Spleen (tissue), 11 donors: ENCODE measurements around the gene HEPHL1. TPM values are rescaled to one million over a fixed set of nuclear protein-coding genes. Genes with fewer than 3 reads are reported as not detected.

ENCODE experiments used
- DNase-seq: peaks from one replicate; pipeline ENCODE4 v3.0.0-alpha.2; 2020
- H3K27ac ChIP-seq, 8 donors: fragments of 200-600 bp; sonication (generic) in 7 of 8; 1 replicate in 4 of 8; 2 replicates in 4 of 8; pipeline versions ENCODE4 v1.5.0 to v1.8.0; 2016 to 2021; ENCODE audit warnings: inconsistent platforms in 4 of 8, mild to moderate bottlenecking in 4 of 8, moderate library complexity in 1 of 8
- H3K27me3 ChIP-seq, 7 donors: fragments of 200-600 bp; sonication (generic) in 6 of 7; replicated peaks in 1 of 7; 1 replicate in 4 of 7; 2 replicates in 3 of 7; pipeline versions ENCODE4 v1.5.0 to v1.8.0; 2016 to 2021; ENCODE audit warnings: inconsistent platforms in 3 of 7, mild to moderate bottlenecking in 1 of 7
- H3K36me3 ChIP-seq, 6 donors: fragments of 200-600 bp; sonication (generic) in 5 of 6; 1 replicate in 4 of 6; 2 replicates in 2 of 6; pipeline versions ENCODE4 v1.5.0 to v1.8.0; 2016 to 2021; ENCODE audit warnings: inconsistent platforms in 2 of 6
- H3K4me1 ChIP-seq, 6 donors: fragments of 200-600 bp; sonication (generic) in 5 of 6; 1 replicate in 3 of 6; 2 replicates in 3 of 6; pipeline versions ENCODE4 v1.5.0 to v1.8.0; 2016 to 2021; ENCODE audit warnings: inconsistent platforms in 3 of 6
- H3K4me3 ChIP-seq, 8 donors: fragments of 200-600 bp; sonication (generic) in 7 of 8; 1 replicate in 4 of 8; 2 replicates in 4 of 8; pipeline versions ENCODE4 v1.5.0 to v1.8.0; 2016 to 2021; ENCODE audit warnings: inconsistent platforms in 4 of 8, mild to moderate bottlenecking in 4 of 8, moderate library complexity in 2 of 8
- H3K9me3 ChIP-seq, 8 donors: fragments of 200-600 bp; sonication (generic) in 7 of 8; 1 replicate in 4 of 8; 2 replicates in 4 of 8; pipeline versions ENCODE4 v1.5.0 to v1.8.0; 2016 to 2021; ENCODE audit warnings: inconsistent platforms in 4 of 8
- CTCF ChIP-seq, 11 experiments: fragments of 200-600 bp in 7 of 11; fragments of 450-650 bp in 4 of 11; sonication (generic) in 4 of 11; IDR thresholded peaks in 8 of 11; conservative IDR thresholded peaks in 3 of 11; 1 replicate in 7 of 11; 2 replicates in 4 of 11; pipeline versions ENCODE4 v1.4.0 to v1.8.0; 2016 to 2021; ENCODE audit warnings: antibody characterized with exemption in 11 of 11, inconsistent platforms in 4 of 11, mild to moderate bottlenecking in 1 of 11
- POLR2A ChIP-seq, 3 donors: fragments of 450-650 bp; IDR thresholded peaks; one replicate each; pipeline ENCODE4 v1.5.1; 2017; ENCODE audit warnings: antibody characterized with exemption in 3 of 3, mild to moderate bottlenecking in 1 of 3
- POLR2AphosphoS5 ChIP-seq, 3 donors: sonication (generic); formaldehyde crosslinking; IDR thresholded peaks; one replicate each; pipeline ENCODE4 v1.5.1; 2017; ENCODE audit warnings: antibody characterized with exemption in 3 of 3
- WGBS, 5 donors: extraction: QIAGEN DNeasy Blood & Tissue Kit in 3 of 5; methylation state at CpG; one replicate each; pipeline versions ENCODE4 v1.1.5 to v1.1.7; 2013 to 2018; 5-methylcytosine and 5-hydroxymethylcytosine counted together
- intact Hi-C: fragments of 100-400 bp; cut with DNase I; formaldehyde crosslinking; loops from one replicate; pipeline ENCODE4 v1.15.0; 2023; ENCODE audit warnings: low total_unique reads
- polyA plus RNA-seq, 3 donors: library from polyadenylated mRNA; stranded (reverse); fragments of 200-250 nt; gene quantifications; one replicate each; pipeline ENCODE4 v1.2.1, GENCODE V29; 2013
- total RNA-seq, 7 donors: library from RNA; depleted of rRNA in 3 of 7; stranded (reverse); fragments of >200 nt in 3 of 7; fragmentation: NEBNext Ultra II Directional in 4 of 7; extraction: Animal tissue kit (Norgen Biotek cat#: 25700) in 4 of 7; gene quantifications; one replicate each; pipeline versions ENCODE4 v1.1.0 to v1.2.1, GENCODE V29; 2016 to 2021
- donor health status: healthy with polysubstance abuse.
- donor health status: DM: no; HTN: no; CAD: no; lungs with moderate emphysema.
- donor health status: DM: no; HTN: no; CAD: no.
- donor health status: Bipolar disorder and iron deficiency.
- donor health status: healthy.
- donor health status: DM: no; HTN: no; CAD: no.
- donor health status: DM: yes; HTN: yes; CAD: no.

Gene HEPHL1
- total and polyA plus RNA-seq, 10 donors, result not detected

- DNase-seq, result no peak
- H3K4me1 ChIP-seq, result no peaks in the 10 kb centered on the region
- H3K27me3 ChIP-seq, result peaks cover 0 to 8% (median 0%) of the 10 kb centered on the region in 7 donors
- H3K36me3 ChIP-seq, result no peaks in the 10 kb centered on the region
- TF ChIP-seq CTCF (IDR thresholded peaks at IDR 0.05 in 8 of 11, conservative IDR thresholded peaks at IDR 0.05 in 3 of 11) (no peak), POLR2AphosphoS5 (IDR thresholded peaks at IDR 0.05) (no peak), POLR2A (IDR thresholded peaks at IDR 0.05) (no peak)
- peaks cover 0 to 9% (median under 1%) of the 10 kb centered on the region in 8 donors for H3K9me3 ChIP-seq
- H3K4me3 ChIP-seq, result no peak overlapping the region
- H3K27ac ChIP-seq, result no peak overlapping the region
- intact Hi-C loops, result no loop called here
- WGBS, 5 donors, result 36 to 60% (median 48%) methylated on average over 1 of the region's 1 CpG
Observed at GRCh38 chr11:94010136-94010535, 11.0 kb upstream of the HEPHL1 start.

GRCh38 chr11:94011478-94011877 is 9.7 kb upstream of the HEPHL1 start:
- no peak for DNase-seq
- Histone ChIP-seq H3K27me3 (peaks cover 0 to 8% (median 0%) of the 10 kb centered on the region in 7 donors), H3K9me3 (peaks cover 0 to 17% (median 7%) of the 10 kb centered on the region in 8 donors), H3K4me3 (no peak overlapping the region), H3K27ac (no peak overlapping the region), H3K36me3 (no peaks in the 10 kb centered on the region), H3K4me1 (no peaks in the 10 kb centered on the region)
- TF ChIP-seq CTCF (IDR thresholded peaks at IDR 0.05 in 8 of 11, conservative IDR thresholded peaks at IDR 0.05 in 3 of 11) (no peak), POLR2A (IDR thresholded peaks at IDR 0.05) (no peak), POLR2AphosphoS5 (IDR thresholded peaks at IDR 0.05) (no peak)
- WGBS, 5 donors, result 67 to 83% (median 75%) methylated on average over 3 of the region's 3 CpGs
- intact Hi-C loops, result no loop called here

DNA sequence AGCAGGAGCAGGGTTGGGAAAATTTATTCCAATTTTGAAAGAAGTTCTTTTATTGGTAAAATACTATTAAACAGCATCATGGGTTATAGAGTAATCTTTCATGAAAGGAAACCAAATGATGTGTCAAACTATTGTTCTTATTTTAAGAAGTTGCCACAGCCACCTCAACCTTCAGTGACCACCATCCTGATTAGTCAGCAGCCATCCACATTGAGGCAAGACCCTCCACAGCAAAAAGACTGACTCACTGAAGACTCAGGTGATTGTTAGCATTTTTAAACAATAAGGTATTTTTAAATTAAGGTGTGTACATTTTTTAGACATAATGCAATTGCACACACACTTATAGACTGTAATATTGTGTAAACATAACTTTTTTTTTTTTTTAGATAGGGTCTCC is 3.7 kb upstream of the HEPHL1 start:
- intact Hi-C loops, result no loop called here
- no peaks in the 10 kb centered on the region for H3K27me3 ChIP-seq
- H3K9me3 ChIP-seq, result peaks cover 0 to 17% (median 7%) of the 10 kb centered on the region in 8 donors
- no peaks in the 10 kb centered on the region for H3K4me1 ChIP-seq
- H3K27ac ChIP-seq, result no peak overlapping the region
- TF ChIP-seq CTCF (IDR thresholded peaks at IDR 0.05 in 8 of 11, conservative IDR thresholded peaks at IDR 0.05 in 3 of 11) (no peak), POLR2A (IDR thresholded peaks at IDR 0.05) (no peak), POLR2AphosphoS5 (IDR thresholded peaks at IDR 0.05) (no peak)
- DNase-seq, result no peak
- H3K36me3 ChIP-seq, result no peaks in the 10 kb centered on the region
- H3K4me3 ChIP-seq, result no peak overlapping the region

- Histone ChIP-seq H3K27ac (no peak overlapping the region), H3K4me1 (no peaks in the 10 kb centered on the region), H3K27me3 (no peaks in the 10 kb centered on the region), H3K36me3 (no peaks in the 10 kb centered on the region), H3K4me3 (no peak overlapping the region), H3K9me3 (peaks cover 0 to 17% (median 7%) of the 10 kb centered on the region in 8 donors)
- WGBS, 5 donors, result 40 to 87% (median 64%) methylated on average over 4 of the region's 4 CpGs
- TF ChIP-seq CTCF (IDR thresholded peaks at IDR 0.05 in 8 of 11, conservative IDR thresholded peaks at IDR 0.05 in 3 of 11), result no peak
- TF ChIP-seq POLR2AphosphoS5 (IDR thresholded peaks at IDR 0.05), result no peak
- no peak for TF ChIP-seq POLR2A (IDR thresholded peaks at IDR 0.05)
- intact Hi-C loops, result no loop called here
- DNase-seq, result no peak
Observed at GRCh38 chr11:94018721-94019120, 2.4 kb upstream of the HEPHL1 start.
